Left lung (tissue), 10 donors: ENCODE data around the gene MGAT5. TPM values are rescaled to one million over a fixed set of nuclear protein-coding genes. Genes with fewer than 3 reads are reported as not detected.
A peak's percentile ranks its signal among the peaks of the same experiment; 100 is the strongest.

Experiments used
- ATAC-seq: fragments of 200-7000 bp; cut with Tn5 transposase; one replicate; pipeline ENCODE4 v1.9.1; 2020; ENCODE audit warnings: moderate library complexity
- DNase-seq, 4 donors: peaks; one replicate each; pipeline ENCODE4 v3.0.0-alpha.2; 2013 to 2020
- H3K27ac ChIP-seq, 2 donors: fragments of 200-600 bp; sonication (generic) in 1 of 2; one replicate each; pipeline versions ENCODE4 v1.5.0 to v1.8.0; 2020 to 2021
- H3K27me3 ChIP-seq, 2 donors: fragments of 200-600 bp; sonication (generic) in 1 of 2; one replicate each; pipeline versions ENCODE4 v1.5.0 to v1.8.0; 2020 to 2021
- H3K36me3 ChIP-seq, 2 donors: fragments of 200-600 bp; sonication (generic) in 1 of 2; one replicate each; pipeline versions ENCODE4 v1.5.0 to v1.8.0; 2020 to 2021
- H3K4me1 ChIP-seq, 2 donors: fragments of 200-600 bp; one replicate each; pipeline ENCODE4 v1.8.0; 2021
- H3K4me3 ChIP-seq, 2 donors: fragments of 200-600 bp; sonication (generic) in 1 of 2; one replicate each; pipeline versions ENCODE4 v1.5.0 to v1.8.0; 2020 to 2021; ENCODE audit warnings: mild to moderate bottlenecking in 1 of 2
- H3K9me3 ChIP-seq, 2 donors: fragments of 200-600 bp; sonication (generic) in 1 of 2; one replicate each; pipeline versions ENCODE4 v1.5.0 to v1.8.0; 2020 to 2021
- intact Hi-C, 2 donors: fragments of 100-400 bp; cut with DNase I; formaldehyde crosslinking; loops; one replicate each; pipeline versions ENCODE4 v1.11.2 to v1.14.2; 2022
- polyA plus RNA-seq, 6 donors: library from polyadenylated mRNA; unstranded; fragments of 120-200 nt; gene quantifications; one replicate each; pipeline ENCODE4 v1.2.1, GENCODE V29; 2013; ENCODE audit not compliant: insufficient read length in 6 of 6
- total RNA-seq, 2 donors: library from RNA; stranded (reverse); fragmentation: NEBNext Ultra II Directional; extraction: Animal tissue kit (Norgen Biotek cat#: 25700); gene quantifications; one replicate each; pipeline ENCODE4 v1.2.1, GENCODE V29; 2021
- TF ChIP-seq, protein P1 (sequence below), 2 donors: fragments of 200-600 bp; sonication (generic) in 1 of 2; IDR thresholded peaks; one replicate each; pipeline versions ENCODE4 v1.5.0 to v1.8.0; 2021; ENCODE audit warnings: antibody characterized with exemption in 2 of 2
- donor health status: DM: no; HTN: yes; CAD: no.
- donor health status: DM: no; HTN: no; CAD: no.

MGAT5 gene
- total and polyA plus RNA-seq, 8 donors = 24.5 to 57.0 (median 28.1) TPM

DNA sequence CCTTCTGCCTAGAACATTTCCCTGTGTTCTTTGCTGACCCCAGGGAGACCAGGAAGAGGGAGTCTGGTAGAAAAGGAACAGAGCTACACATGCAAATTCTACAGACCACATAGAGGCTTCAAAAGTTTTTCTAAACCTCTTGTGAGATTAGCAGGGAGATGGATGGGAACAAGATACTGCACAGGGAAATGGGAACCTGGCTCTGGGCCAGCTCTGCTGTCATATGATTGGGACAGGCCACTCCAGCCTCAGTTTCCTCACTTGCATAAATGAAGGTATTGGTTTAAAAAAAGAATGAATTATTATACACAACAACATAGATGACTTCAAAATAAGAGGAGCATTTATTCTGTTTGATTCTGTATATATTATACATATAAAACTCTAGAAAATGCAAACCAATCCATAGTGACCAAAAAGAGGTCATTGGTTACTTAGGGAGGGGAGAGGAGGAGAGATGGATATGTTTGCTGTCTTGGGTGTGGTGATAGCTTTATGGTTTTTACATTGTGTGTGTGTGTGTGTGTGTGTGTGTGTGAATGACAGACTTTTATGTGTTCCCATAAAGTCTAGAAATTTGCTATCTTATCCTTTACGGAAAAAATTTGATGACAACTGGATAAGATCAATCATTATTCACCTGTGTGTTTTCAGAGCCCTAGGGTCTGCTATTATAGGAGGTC is 115.5 kb downstream of the MGAT5 start:
- no peak overlapping the region for H3K27ac ChIP-seq
- DNase-seq (no peak), ATAC-seq (no peak)
- intact Hi-C loops = no loop called here
- H3K4me3 ChIP-seq = no peak overlapping the region
- TF ChIP-seq, protein P1, sequence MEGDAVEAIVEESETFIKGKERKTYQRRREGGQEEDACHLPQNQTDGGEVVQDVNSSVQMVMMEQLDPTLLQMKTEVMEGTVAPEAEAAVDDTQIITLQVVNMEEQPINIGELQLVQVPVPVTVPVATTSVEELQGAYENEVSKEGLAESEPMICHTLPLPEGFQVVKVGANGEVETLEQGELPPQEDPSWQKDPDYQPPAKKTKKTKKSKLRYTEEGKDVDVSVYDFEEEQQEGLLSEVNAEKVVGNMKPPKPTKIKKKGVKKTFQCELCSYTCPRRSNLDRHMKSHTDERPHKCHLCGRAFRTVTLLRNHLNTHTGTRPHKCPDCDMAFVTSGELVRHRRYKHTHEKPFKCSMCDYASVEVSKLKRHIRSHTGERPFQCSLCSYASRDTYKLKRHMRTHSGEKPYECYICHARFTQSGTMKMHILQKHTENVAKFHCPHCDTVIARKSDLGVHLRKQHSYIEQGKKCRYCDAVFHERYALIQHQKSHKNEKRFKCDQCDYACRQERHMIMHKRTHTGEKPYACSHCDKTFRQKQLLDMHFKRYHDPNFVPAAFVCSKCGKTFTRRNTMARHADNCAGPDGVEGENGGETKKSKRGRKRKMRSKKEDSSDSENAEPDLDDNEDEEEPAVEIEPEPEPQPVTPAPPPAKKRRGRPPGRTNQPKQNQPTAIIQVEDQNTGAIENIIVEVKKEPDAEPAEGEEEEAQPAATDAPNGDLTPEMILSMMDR (IDR thresholded peaks at IDR 0.05) = no peak
- H3K9me3 ChIP-seq = no peaks in the 10 kb centered on the region
- H3K4me1 ChIP-seq = no peaks in the 10 kb centered on the region
- no peaks in the 10 kb centered on the region for H3K27me3 ChIP-seq
- peaks cover 0 to 11% of the 10 kb centered on the region in 2 donors for H3K36me3 ChIP-seq

DNA sequence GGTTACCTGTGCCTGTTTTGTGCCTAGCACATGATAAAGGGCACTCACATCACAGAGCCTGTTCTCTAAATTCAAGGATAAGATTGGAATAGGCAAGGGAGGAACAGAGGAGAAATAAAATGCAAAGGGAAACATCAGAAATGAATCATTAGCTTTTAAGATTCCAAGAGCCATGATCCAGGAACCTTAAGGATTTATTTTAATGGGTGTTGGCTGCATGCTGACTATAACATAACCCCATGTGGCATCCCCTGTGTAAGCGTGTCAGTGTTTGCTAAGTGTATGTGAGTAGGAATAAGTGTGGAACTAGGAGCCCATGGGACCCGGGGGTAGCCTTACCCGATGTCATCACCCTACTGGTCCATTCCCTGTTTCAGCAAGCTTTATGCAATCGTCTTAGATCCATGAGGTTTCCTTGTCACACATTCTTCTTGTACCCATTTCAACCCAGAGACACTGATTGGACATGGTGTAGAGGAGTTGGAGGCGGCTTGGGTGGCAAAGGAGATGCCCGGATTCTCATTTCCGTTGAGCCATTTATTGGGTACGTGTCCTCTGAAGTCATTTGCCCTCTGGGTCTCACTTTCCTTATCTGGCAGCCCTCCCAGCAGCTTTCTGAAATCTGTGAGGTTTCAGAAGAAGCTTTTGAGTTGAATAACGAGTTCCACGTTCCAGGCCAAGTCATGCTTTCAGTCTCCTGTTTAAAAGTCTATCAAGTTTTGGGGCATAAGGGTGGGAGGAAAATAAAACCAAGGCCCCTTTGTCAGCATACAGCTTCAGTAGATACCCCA is 117.0 kb downstream of the MGAT5 start:
- DNase-seq = no peak
- Histone ChIP-seq H3K27me3 (no peaks in the 10 kb centered on the region), H3K36me3 (peaks cover 0 to 11% of the 10 kb centered on the region in 2 donors), H3K4me3 (no peak overlapping the region), H3K9me3 (no peaks in the 10 kb centered on the region), H3K27ac (no peak overlapping the region), H3K4me1 (no peaks in the 10 kb centered on the region)
- no peak for ATAC-seq
- intact Hi-C loops = no loop called here
- TF ChIP-seq, protein P1 (IDR thresholded peaks at IDR 0.05) = no peak

DNA sequence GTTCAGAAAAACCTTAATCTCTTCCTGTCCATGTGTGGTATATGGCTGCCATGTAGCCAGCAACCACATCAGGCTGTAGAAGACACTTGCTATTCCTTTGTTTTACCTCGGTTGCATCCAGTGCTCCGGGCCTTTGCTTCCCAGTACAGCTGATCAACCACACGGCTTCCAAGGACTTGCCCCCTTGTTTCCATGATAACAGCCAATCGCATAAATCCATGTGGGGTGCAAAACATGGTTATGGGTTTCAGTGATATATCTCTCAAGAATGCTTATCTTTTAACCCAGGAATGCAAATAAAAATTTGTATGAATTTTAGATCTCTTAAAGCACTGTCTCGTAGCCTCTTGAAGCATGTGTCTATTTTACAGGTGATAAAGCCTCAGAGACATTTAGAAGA is 118.3 kb downstream of the MGAT5 start:
- Histone ChIP-seq H3K4me3 (no peak overlapping the region), H3K9me3 (no peaks in the 10 kb centered on the region), H3K27ac (no peak overlapping the region), H3K36me3 (peaks cover 0 to 16% of the 10 kb centered on the region in 2 donors), H3K4me1 (no peaks in the 10 kb centered on the region), H3K27me3 (no peaks in the 10 kb centered on the region)
- ATAC-seq (no peak), DNase-seq (no peak)
- intact Hi-C loops = no loop called here
- TF ChIP-seq, protein P1 (IDR thresholded peaks at IDR 0.05) = no peak

DNA sequence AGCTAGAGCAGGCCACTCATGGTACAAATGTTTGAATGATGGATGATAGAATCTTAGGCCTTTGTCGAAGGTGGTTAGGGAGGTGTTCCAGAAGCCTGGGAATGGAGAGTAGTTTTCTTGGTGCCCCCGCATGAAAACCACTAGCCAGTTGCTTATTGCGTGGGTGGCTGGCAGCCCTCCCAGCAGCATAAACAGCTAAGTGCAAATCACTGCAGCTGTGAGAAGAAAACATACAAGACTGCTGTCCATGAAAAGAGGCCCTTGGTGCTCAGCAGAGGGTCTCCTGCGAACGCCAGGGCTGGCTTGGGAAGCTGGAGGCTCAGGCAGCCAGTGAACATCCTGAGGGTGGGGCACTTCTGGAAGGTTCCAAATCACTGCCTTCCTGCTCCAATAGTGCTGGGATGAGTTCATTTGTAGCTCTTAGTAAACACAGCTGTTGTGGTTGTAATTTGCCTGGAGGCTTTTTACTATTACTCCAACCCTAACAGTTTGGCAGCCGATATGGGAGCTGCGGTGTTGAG is 118.8 kb downstream of the MGAT5 start:
- Histone ChIP-seq H3K9me3 (no peaks in the 10 kb centered on the region), H3K4me3 (no peak overlapping the region), H3K4me1 (no peaks in the 10 kb centered on the region), H3K27me3 (no peaks in the 10 kb centered on the region), H3K36me3 (peaks cover 0 to 19% of the 10 kb centered on the region in 2 donors), H3K27ac (no peak overlapping the region)
- ATAC-seq = peak; percentile 50
- TF ChIP-seq, protein P1 (IDR thresholded peaks at IDR 0.05) = no peak
- intact Hi-C loops = no loop called here
- DNase-seq = peak in 1 of 4 donors; percentile 44

DNA sequence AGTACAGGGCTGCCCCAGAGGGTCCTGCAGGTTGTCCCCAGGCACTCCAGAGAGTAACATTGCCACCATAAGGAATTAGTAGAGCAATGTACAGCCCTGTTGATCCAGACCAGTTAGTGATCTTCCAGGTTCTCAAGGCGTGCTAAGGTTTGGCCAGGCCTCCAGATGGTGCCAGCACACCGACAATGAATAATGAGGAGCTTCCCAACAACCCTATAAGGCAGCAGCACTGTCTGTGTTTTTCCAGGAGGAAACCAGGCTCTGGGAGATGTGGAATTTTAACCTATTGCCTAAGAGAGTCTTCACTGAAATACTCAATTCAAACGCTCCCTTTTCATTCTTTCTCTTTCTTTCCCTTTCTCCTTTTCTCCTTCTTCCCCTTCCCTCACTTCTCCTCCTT is 122.1 kb downstream of the MGAT5 start:
- Histone ChIP-seq H3K9me3 (no peaks in the 10 kb centered on the region), H3K4me1 (no peaks in the 10 kb centered on the region), H3K4me3 (no peak overlapping the region), H3K27me3 (no peaks in the 10 kb centered on the region), H3K27ac (no peak overlapping the region), H3K36me3 (peaks cover 0 to 19% of the 10 kb centered on the region in 2 donors)
- TF ChIP-seq, protein P1 (IDR thresholded peaks at IDR 0.05) = no peak
- ATAC-seq (peak; percentile 36), DNase-seq (no peak)
- intact Hi-C loops = no loop called here
